ENCODE measurements around the gene TTC28.
"Not testable (repeated sequence)": the region's sequence is repeated elsewhere in the genome, so short reads cannot be mapped to it uniquely, and the experiment has no call there.

Gene TTC28

GRCh38 chr22:28171712-28172111, 507.9 kb downstream of the TTC28 start:
- no peak for DNase-seq (ENCODE audit: low read depth)
- no peak overlapping the region for H3K4me3 ChIP-seq (ENCODE audit: low read depth, low read length)
- no peak for TF ChIP-seq CTCF (IDR thresholded peaks at IDR 0.05; ENCODE audit: low read depth, low read length)
- no peak for TF ChIP-seq POLR2A (IDR thresholded peaks at IDR 0.05; ENCODE audit: extremely low read depth, insufficient read length)

GRCh38 chr22:28171115-28171514, 508.5 kb downstream of the TTC28 start:
- TF ChIP-seq MAX (IDR thresholded peaks at IDR 0.05; ENCODE audit: low read depth, low read length) (no peak), CTCF (IDR thresholded peaks at IDR 0.05; ENCODE audit: low read depth, low read length) (no peak), MYC (IDR thresholded peaks at IDR 0.05; ENCODE audit: low read depth, low read length) (no peak), POLR2A (IDR thresholded peaks at IDR 0.05; ENCODE audit: extremely low read depth, insufficient read length) (no peak)
- H3K4me3 ChIP-seq (ENCODE audit: low read depth, low read length): no peak overlapping the region
- DNase-seq (ENCODE audit: low read depth): no peak

GRCh38 chr22:28169314-28169713, 510.3 kb downstream of the TTC28 start:
- not testable (repeated sequence) for H3K4me3 ChIP-seq (ENCODE audit: low read depth, low read length); DNase-seq (ENCODE audit: low read depth)

- TF ChIP-seq CTCF (IDR thresholded peaks at IDR 0.05; ENCODE audit: low read depth, low read length) (no peak), MAX (IDR thresholded peaks at IDR 0.05; ENCODE audit: low read depth, low read length) (no peak), POLR2A (IDR thresholded peaks at IDR 0.05; ENCODE audit: extremely low read depth, insufficient read length) (no peak), MYC (IDR thresholded peaks at IDR 0.05; ENCODE audit: low read depth, low read length) (no peak)
- H3K4me3 ChIP-seq (ENCODE audit: low read depth, low read length): no peak overlapping the region
- DNase-seq (ENCODE audit: low read depth): no peak
Measured at GRCh38 chr22:28155808-28156207, 523.8 kb downstream of the TTC28 start.

- DNase-seq (ENCODE audit: low read depth): no peak
- H3K4me3 ChIP-seq (ENCODE audit: low read depth, low read length): no peak overlapping the region
- no peak for TF ChIP-seq MAX (IDR thresholded peaks at IDR 0.05; ENCODE audit: low read depth, low read length)
- no peak for TF ChIP-seq POLR2A (IDR thresholded peaks at IDR 0.05; ENCODE audit: extremely low read depth, insufficient read length)
- TF ChIP-seq CTCF (IDR thresholded peaks at IDR 0.05; ENCODE audit: low read depth, low read length): no peak
- TF ChIP-seq MYC (IDR thresholded peaks at IDR 0.05; ENCODE audit: low read depth, low read length): no peak
Measured at GRCh38 chr22:28154861-28155260, 524.8 kb downstream of the TTC28 start.

GRCh38 chr22:28151151-28151816, 528.4 kb downstream of the TTC28 start:
- no peak overlapping the region for H3K4me3 ChIP-seq (ENCODE audit: low read depth, low read length)
- DNase-seq (ENCODE audit: low read depth): no peak
- TF ChIP-seq POLR2A (IDR thresholded peaks at IDR 0.05; ENCODE audit: extremely low read depth, insufficient read length) (no peak), CTCF (IDR thresholded peaks at IDR 0.05; ENCODE audit: low read depth, low read length) (no peak), MAX (IDR thresholded peaks at IDR 0.05; ENCODE audit: low read depth, low read length) (no peak), MYC (IDR thresholded peaks at IDR 0.05; ENCODE audit: low read depth, low read length) (no peak)

Measured in NB4 (cell line).